SK-N-SH treated with all-trans-retinoic acid at 6 μM for 48 hours (cell line): ENCODE measurements around the gene MANSC4.

Source experiments
- ATAC-seq: fragments of 200-7000 bp; cut with Tn5 transposase; 3 replicates; pipeline ENCODE4 v1.9.1; 2020; ENCODE audit warnings: mild to moderate bottlenecking, moderate library complexity
- ARNTL ChIP-seq: fragments of 450-650 bp; formaldehyde crosslinking; IDR thresholded peaks from 2 replicates; pipeline ENCODE4 v1.5.0; 2020; ENCODE audit warnings: low read depth, mild to moderate bottlenecking, moderate library complexity, borderline replicate concordance
- BACH2 ChIP-seq: fragments of 250-450 bp; sonication (Bioruptor Pico); IDR thresholded peaks from 2 replicates; pipeline ENCODE4 v1.9.0; 2021; ENCODE audit warnings: mild to moderate bottlenecking, borderline replicate concordance
- CSDC2 ChIP-seq: fragments of 250-450 bp; sonication (Bioruptor Pico); IDR thresholded peaks from 2 replicates; pipeline ENCODE4 v1.5.0; 2020; ENCODE audit warnings: mild to moderate bottlenecking, moderate library complexity
- ESRRG ChIP-seq: fragments of 250-450 bp; sonication (Bioruptor Pico); IDR thresholded peaks from 2 replicates; pipeline ENCODE4 v1.6.1; 2021; ENCODE audit warnings: mild to moderate bottlenecking
- GLIS3 ChIP-seq: fragments of 250-450 bp; sonication (Bioruptor Pico); IDR thresholded peaks from 2 replicates; pipeline ENCODE4 v1.5.0; 2020; ENCODE audit warnings: mild to moderate bottlenecking, moderate library complexity
- ISL1 ChIP-seq: fragments of 250-450 bp; sonication (Bioruptor Pico); IDR thresholded peaks from 2 replicates; pipeline ENCODE4 v2.1.2; 2022; ENCODE audit warnings: mild to moderate bottlenecking, moderate library complexity
- PPARA ChIP-seq: fragments of 250-450 bp; sonication (Bioruptor Pico); IDR thresholded peaks from 2 replicates; pipeline ENCODE4 v1.5.0; 2020; ENCODE audit warnings: mild to moderate bottlenecking, borderline replicate concordance
- RARB ChIP-seq: fragments of 250-450 bp; sonication (Bioruptor Pico); IDR thresholded peaks from 2 replicates; pipeline ENCODE4 v1.8.0; 2021; ENCODE audit warnings: mild to moderate bottlenecking, moderate library complexity
- SNAI2 ChIP-seq: fragments of 250-450 bp; sonication (Bioruptor Pico); IDR thresholded peaks from 2 replicates; pipeline ENCODE4 v1.5.0; 2020; ENCODE audit warnings: mild to moderate bottlenecking, moderate library complexity
- TCF4 ChIP-seq: fragments of 250-450 bp; sonication (Bioruptor Pico); IDR thresholded peaks from 2 replicates; pipeline ENCODE4 v1.8.0; 2021; ENCODE audit warnings: mild to moderate bottlenecking, moderate library complexity, borderline replicate concordance
- TOX ChIP-seq: fragments of 250-450 bp; sonication (Bioruptor Pico); IDR thresholded peaks from 2 replicates; pipeline ENCODE4 v1.8.0; 2021; ENCODE audit warnings: mild to moderate bottlenecking, moderate library complexity, borderline replicate concordance
- ZC3H10 ChIP-seq: fragments of 250-450 bp; sonication (Bioruptor Pico); IDR thresholded peaks from 2 replicates; pipeline ENCODE4 v1.5.1; 2021; ENCODE audit warnings: mild to moderate bottlenecking, moderate library complexity
- ZFP3 ChIP-seq: fragments of 250-450 bp; sonication (Bioruptor Pico); IDR thresholded peaks from 2 replicates; pipeline ENCODE4 v1.5.0; 2020; ENCODE audit warnings: mild to moderate bottlenecking, moderate library complexity
- ZFP30 ChIP-seq: fragments of 450-650 bp; formaldehyde crosslinking; IDR thresholded peaks from 2 replicates; pipeline ENCODE4 v1.5.0; 2022; ENCODE audit warnings: mild to moderate bottlenecking, moderate library complexity
- ZNF565 ChIP-seq: fragments of 450-650 bp; formaldehyde crosslinking; conservative IDR thresholded peaks from 2 replicates; pipeline ENCODE4 v1.5.0; 2020; ENCODE audit warnings: low read depth, mild to moderate bottlenecking, moderate library complexity
- ZNF70 ChIP-seq: fragments of 450-650 bp; formaldehyde crosslinking; IDR thresholded peaks from 2 replicates; pipeline ENCODE4 v1.5.0; 2020; ENCODE audit warnings: mild to moderate bottlenecking, moderate library complexity
- ZNF8 ChIP-seq: fragments of 450-650 bp; formaldehyde crosslinking; IDR thresholded peaks from 2 replicates; pipeline ENCODE4 v1.5.0; 2020; ENCODE audit warnings: mild to moderate bottlenecking, moderate library complexity
- TF ChIP-seq, protein P1 (sequence below): fragments of 250-450 bp; sonication (Bioruptor Pico); IDR thresholded peaks from 2 replicates; pipeline ENCODE4 v1.5.1; 2021; ENCODE audit warnings: mild to moderate bottlenecking, moderate library complexity
- TF ChIP-seq, protein P2 (sequence below): fragments of 250-450 bp; sonication (Bioruptor Pico); IDR thresholded peaks from 2 replicates; pipeline ENCODE4 v1.5.1; 2020; ENCODE audit warnings: low read depth, mild to moderate bottlenecking, moderate library complexity
- TF ChIP-seq, protein P3 (sequence below): fragments of 250-450 bp; sonication (Bioruptor Pico); IDR thresholded peaks from 2 replicates; pipeline ENCODE4 v1.8.0; 2020; ENCODE audit warnings: mild to moderate bottlenecking, moderate library complexity, borderline replicate concordance
- TF ChIP-seq, protein P4 (sequence below): fragments of 250-450 bp; sonication (Bioruptor Pico); IDR thresholded peaks from 2 replicates; pipeline ENCODE4 v1.5.0; 2020; ENCODE audit warnings: mild to moderate bottlenecking, moderate library complexity

MANSC4 gene

DNA sequence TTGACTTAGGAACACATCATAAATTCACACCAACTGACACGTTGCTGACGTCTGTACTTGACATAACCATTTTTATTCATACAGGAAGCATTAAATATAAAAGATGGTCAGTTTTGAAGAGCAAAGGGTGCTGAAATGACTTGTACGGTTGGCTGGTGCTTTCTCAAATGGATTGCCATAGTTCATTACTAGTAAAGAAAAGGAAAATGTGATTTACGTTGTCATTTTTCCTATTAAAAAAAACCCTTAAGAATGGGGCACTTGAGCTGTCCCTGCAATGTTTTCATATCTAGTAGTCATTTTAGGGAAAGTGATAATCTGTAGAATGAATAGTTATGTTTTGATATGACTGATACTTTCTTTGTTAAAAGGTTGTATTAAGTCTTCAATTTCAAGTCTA lies 22.5 kb upstream of the MANSC4 start:
- no peak for ATAC-seq
- TF ChIP-seq RARB (CRISPR knock-in tag) (no peak), ZNF565 (CRISPR knock-in tag) (no peak), ZNF8 (CRISPR knock-in tag) (no peak), ZFP30 (no peak), ZC3H10 (CRISPR knock-in tag) (no peak), PPARA (CRISPR knock-in tag) (no peak), ZFP3 (CRISPR knock-in tag) (no peak), ARNTL (CRISPR knock-in tag) (no peak), ESRRG (no peak), TOX (CRISPR knock-in tag) (no peak), BACH2 (CRISPR knock-in tag) (no peak), TCF4 (CRISPR knock-in tag) (no peak), SNAI2 (CRISPR knock-in tag) (no peak), CSDC2 (no peak), ISL1 (CRISPR knock-in tag) (no peak), ZNF70 (CRISPR knock-in tag) (no peak)
- TF ChIP-seq, protein P1, sequence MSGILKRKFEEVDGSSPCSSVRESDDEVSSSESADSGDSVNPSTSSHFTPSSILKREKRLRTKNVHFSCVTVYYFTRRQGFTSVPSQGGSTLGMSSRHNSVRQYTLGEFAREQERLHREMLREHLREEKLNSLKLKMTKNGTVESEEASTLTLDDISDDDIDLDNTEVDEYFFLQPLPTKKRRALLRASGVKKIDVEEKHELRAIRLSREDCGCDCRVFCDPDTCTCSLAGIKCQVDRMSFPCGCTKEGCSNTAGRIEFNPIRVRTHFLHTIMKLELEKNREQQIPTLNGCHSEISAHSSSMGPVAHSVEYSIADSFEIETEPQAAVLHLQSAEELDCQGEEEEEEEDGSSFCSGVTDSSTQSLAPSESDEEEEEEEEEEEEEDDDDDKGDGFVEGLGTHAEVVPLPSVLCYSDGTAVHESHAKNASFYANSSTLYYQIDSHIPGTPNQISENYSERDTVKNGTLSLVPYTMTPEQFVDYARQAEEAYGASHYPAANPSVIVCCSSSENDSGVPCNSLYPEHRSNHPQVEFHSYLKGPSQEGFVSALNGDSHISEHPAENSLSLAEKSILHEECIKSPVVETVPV (CRISPR knock-in tag), result no peak
- TF ChIP-seq, protein P2, sequence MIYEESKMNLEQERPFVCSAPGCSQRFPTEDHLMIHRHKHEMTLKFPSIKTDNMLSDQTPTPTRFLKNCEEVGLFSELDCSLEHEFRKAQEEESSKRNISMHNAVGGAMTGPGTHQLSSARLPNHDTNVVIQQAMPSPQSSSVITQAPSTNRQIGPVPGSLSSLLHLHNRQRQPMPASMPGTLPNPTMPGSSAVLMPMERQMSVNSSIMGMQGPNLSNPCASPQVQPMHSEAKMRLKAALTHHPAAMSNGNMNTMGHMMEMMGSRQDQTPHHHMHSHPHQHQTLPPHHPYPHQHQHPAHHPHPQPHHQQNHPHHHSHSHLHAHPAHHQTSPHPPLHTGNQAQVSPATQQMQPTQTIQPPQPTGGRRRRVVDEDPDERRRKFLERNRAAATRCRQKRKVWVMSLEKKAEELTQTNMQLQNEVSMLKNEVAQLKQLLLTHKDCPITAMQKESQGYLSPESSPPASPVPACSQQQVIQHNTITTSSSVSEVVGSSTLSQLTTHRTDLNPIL, result no peak
- TF ChIP-seq, protein P3, sequence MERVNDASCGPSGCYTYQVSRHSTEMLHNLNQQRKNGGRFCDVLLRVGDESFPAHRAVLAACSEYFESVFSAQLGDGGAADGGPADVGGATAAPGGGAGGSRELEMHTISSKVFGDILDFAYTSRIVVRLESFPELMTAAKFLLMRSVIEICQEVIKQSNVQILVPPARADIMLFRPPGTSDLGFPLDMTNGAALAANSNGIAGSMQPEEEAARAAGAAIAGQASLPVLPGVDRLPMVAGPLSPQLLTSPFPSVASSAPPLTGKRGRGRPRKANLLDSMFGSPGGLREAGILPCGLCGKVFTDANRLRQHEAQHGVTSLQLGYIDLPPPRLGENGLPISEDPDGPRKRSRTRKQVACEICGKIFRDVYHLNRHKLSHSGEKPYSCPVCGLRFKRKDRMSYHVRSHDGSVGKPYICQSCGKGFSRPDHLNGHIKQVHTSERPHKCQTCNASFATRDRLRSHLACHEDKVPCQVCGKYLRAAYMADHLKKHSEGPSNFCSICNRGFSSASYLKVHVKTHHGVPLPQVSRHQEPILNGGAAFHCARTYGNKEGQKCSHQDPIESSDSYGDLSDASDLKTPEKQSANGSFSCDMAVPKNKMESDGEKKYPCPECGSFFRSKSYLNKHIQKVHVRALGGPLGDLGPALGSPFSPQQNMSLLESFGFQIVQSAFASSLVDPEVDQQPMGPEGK, result no peak
- TF ChIP-seq, protein P4, sequence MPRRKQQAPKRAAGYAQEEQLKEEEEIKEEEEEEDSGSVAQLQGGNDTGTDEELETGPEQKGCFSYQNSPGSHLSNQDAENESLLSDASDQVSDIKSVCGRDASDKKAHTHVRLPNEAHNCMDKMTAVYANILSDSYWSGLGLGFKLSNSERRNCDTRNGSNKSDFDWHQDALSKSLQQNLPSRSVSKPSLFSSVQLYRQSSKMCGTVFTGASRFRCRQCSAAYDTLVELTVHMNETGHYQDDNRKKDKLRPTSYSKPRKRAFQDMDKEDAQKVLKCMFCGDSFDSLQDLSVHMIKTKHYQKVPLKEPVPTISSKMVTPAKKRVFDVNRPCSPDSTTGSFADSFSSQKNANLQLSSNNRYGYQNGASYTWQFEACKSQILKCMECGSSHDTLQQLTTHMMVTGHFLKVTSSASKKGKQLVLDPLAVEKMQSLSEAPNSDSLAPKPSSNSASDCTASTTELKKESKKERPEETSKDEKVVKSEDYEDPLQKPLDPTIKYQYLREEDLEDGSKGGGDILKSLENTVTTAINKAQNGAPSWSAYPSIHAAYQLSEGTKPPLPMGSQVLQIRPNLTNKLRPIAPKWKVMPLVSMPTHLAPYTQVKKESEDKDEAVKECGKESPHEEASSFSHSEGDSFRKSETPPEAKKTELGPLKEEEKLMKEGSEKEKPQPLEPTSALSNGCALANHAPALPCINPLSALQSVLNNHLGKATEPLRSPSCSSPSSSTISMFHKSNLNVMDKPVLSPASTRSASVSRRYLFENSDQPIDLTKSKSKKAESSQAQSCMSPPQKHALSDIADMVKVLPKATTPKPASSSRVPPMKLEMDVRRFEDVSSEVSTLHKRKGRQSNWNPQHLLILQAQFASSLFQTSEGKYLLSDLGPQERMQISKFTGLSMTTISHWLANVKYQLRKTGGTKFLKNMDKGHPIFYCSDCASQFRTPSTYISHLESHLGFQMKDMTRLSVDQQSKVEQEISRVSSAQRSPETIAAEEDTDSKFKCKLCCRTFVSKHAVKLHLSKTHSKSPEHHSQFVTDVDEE (CRISPR knock-in tag), result no peak
- TF ChIP-seq, all 23 proteins: peak for 0

DNA sequence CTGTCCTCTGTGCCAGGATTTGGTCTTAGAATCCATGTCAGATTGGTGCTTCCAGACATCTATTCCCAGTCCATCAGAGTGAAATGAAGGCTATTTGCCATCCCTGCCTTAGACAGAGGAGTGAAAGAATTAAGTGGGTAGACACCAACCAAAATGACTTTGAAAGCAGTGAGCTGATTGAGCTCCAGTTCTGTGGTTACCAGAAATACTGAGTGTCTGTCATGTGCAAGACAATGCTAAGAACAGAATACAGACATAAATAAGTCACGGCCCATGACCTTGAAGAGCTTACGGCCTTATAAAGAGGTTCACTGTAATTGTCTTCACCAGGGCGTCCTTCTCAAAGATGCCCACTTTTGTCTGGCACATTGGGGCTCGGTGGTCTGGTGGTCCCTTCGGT lies 21.6 kb upstream of the MANSC4 start:
- ATAC-seq, result no peak
- TF ChIP-seq ZNF565 (CRISPR knock-in tag), result no peak
- TF ChIP-seq ZNF70 (CRISPR knock-in tag), result no peak
- no peak for TF ChIP-seq ZNF8 (CRISPR knock-in tag)
- TF ChIP-seq, protein P1 (CRISPR knock-in tag), result no peak
- no peak for TF ChIP-seq PPARA (CRISPR knock-in tag)
- no peak for TF ChIP-seq ZFP3 (CRISPR knock-in tag)
- TF ChIP-seq, protein P4 (CRISPR knock-in tag), result no peak
- TF ChIP-seq ESRRG, result no peak
- TF ChIP-seq, protein P2, result no peak
- TF ChIP-seq ZC3H10 (CRISPR knock-in tag), result no peak
- no peak for TF ChIP-seq TCF4 (CRISPR knock-in tag)
- TF ChIP-seq GLIS3 (CRISPR knock-in tag), result no peak
